Ascending aorta (tissue), 2 donors: ENCODE results near the gene HPD. TPM values are rescaled to one million over a fixed set of nuclear protein-coding genes. Genes with fewer than 3 reads are reported as not detected.
"Not testable (repeated sequence)": the region's sequence is repeated elsewhere in the genome, so short reads cannot be mapped to it uniquely, and the experiment has no call there.

ENCODE experiments used
- DNase-seq, 2 donors: peaks; one replicate each; pipeline ENCODE4 v3.0.0-alpha.2; 2019; ENCODE audit warnings: low spot score in 2 of 2
- H3K27ac ChIP-seq, 2 donors: fragments of 200-600 bp; sonication (generic); one replicate each; pipeline ENCODE4 v1.5.1; 2016 to 2017; ENCODE audit warnings: mild to moderate bottlenecking in 1 of 2
- H3K27me3 ChIP-seq: fragments of 200-600 bp; sonication (generic); one replicate; pipeline ENCODE4 v1.5.1; 2017
- H3K36me3 ChIP-seq, 2 donors: fragments of 200-600 bp; sonication (generic); one replicate each; pipeline ENCODE4 v1.5.1; 2016
- H3K4me1 ChIP-seq, 2 donors: fragments of 200-600 bp; sonication (generic); one replicate each; pipeline ENCODE4 v1.5.1; 2016 to 2017; ENCODE audit warnings: mild to moderate bottlenecking in 1 of 2
- H3K4me3 ChIP-seq, 2 donors: fragments of 200-600 bp; sonication (generic); one replicate each; pipeline ENCODE4 v1.5.1; 2016 to 2017; ENCODE audit warnings: mild to moderate bottlenecking in 1 of 2
- H3K9me3 ChIP-seq, 2 donors: fragments of 200-600 bp; sonication (generic); one replicate each; pipeline ENCODE4 v1.5.1; 2016
- intact Hi-C: fragments of 100-400 bp; cut with DNase I; formaldehyde crosslinking; loops from one replicate; pipeline ENCODE4 v1.15.1; 2023
- total RNA-seq: library from RNA; depleted of rRNA; stranded (reverse); fragments of >200 nt; gene quantifications from one replicate; pipeline ENCODE4 v1.1.0, GENCODE V29; 2016
- TF ChIP-seq, protein P1 (sequence below), 3 experiments: fragments of 200-600 bp in 2 of 3; fragments of 450-650 bp in 1 of 3; sonication (generic) in 2 of 3; IDR thresholded peaks; one replicate each; pipeline ENCODE4 v1.5.1; 2016 to 2019; ENCODE audit warnings: antibody characterized with exemption in 3 of 3, mild to moderate bottlenecking in 1 of 3, moderate library complexity in 1 of 3

The HPD gene
- total RNA-seq, 1 donor from 2014 or later: 0.96 TPM

DNA sequence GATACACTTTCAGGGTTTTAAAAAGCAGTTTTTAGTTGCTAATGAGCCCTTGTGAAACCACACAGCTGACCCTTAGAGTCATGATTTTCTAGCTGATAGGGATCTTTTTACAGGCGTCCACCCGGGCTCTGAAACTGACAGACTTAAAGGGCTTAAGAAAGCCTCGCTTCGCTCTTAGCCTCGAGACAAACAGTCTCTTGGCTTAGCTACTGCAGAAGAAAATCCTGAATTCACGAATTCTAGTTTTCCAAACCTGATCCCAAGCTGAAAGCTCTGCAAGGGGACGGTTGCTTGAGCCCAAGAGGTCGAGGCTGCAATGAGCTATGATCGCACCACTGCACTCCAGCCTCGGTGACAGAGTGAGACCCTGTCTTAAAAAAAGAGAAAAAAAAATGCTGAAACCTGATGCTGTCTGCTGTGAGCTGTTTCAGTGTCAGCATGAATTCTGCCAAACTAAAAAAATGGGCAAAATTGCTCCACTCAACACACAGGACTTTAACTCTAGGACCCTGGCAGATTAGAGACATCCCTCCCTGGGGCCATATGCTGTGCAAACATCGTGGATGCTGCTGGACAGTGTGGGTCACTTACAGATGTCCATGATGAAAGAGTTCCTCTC is 3.1 kb upstream of the HPD start:
- TF ChIP-seq, protein P1, sequence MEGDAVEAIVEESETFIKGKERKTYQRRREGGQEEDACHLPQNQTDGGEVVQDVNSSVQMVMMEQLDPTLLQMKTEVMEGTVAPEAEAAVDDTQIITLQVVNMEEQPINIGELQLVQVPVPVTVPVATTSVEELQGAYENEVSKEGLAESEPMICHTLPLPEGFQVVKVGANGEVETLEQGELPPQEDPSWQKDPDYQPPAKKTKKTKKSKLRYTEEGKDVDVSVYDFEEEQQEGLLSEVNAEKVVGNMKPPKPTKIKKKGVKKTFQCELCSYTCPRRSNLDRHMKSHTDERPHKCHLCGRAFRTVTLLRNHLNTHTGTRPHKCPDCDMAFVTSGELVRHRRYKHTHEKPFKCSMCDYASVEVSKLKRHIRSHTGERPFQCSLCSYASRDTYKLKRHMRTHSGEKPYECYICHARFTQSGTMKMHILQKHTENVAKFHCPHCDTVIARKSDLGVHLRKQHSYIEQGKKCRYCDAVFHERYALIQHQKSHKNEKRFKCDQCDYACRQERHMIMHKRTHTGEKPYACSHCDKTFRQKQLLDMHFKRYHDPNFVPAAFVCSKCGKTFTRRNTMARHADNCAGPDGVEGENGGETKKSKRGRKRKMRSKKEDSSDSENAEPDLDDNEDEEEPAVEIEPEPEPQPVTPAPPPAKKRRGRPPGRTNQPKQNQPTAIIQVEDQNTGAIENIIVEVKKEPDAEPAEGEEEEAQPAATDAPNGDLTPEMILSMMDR (IDR thresholded peaks at IDR 0.05): no peak
- H3K4me1 ChIP-seq: peaks cover 18 to 33% of the 10 kb centered on the region in 2 donors
- no peaks in the 10 kb centered on the region for H3K36me3 ChIP-seq
- intact Hi-C loops: no loop called here
- no peak overlapping the region for H3K4me3 ChIP-seq
- no peak for DNase-seq
- peak overlapping the region; percentile 97 for H3K27ac ChIP-seq
- no peaks in the 10 kb centered on the region for H3K27me3 ChIP-seq
- no peaks in the 10 kb centered on the region for H3K9me3 ChIP-seq

DNA sequence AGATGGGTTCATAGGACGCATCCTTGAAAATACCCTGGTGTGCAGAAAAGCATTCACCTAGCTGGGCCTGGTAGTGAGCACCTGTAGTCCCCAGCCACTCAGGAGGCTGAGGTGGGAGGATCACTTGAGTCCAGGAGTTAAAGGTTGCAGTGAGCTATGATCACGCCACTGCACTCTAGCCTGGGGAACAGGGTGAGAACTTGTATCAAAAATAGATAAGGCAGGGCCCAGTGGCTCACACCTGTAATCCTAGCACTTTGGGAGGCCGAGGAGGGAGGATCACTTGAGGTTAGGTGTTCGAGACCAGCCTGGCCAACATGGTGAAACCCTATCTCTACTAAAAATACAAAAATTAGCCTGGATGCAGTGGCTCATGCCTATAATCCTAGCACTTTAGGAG is 2.0 kb upstream of the HPD start:
- intact Hi-C loops, H3K9me3 ChIP-seq, H3K36me3 ChIP-seq, H3K4me3 ChIP-seq, DNase-seq, H3K27me3 ChIP-seq: not testable (repeated sequence)
- Histone ChIP-seq H3K4me1 (peaks cover 18 to 33% of the 10 kb centered on the region in 2 donors), H3K27ac (peak overlapping the region; percentile 97)

DNA sequence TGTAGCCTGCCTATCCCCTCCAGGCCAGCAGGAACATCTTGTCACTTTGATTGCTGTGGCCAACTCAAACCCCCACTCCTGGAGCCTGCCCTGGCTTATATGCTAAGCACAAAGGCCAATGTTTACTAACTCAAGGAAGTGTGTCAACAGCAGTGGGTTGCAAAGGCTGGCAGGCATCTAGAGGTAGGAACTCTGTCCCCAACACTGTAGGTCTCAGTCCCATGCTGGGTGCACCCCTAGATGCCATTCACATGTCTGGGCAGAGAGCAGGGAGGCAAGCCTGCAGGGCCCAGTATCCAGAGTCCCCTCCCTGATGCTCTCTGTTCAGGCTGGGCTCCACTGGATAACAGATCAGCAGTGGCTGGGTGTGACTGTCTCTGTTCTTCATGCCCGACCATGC is 1.6 kb upstream of the HPD start:
- H3K27me3 ChIP-seq: no peaks in the 10 kb centered on the region
- TF ChIP-seq, protein P1 (IDR thresholded peaks at IDR 0.05): no peak
- peak overlapping the region; percentile 97 for H3K27ac ChIP-seq
- no peak overlapping the region for H3K4me3 ChIP-seq
- intact Hi-C loops: no loop called here
- H3K9me3 ChIP-seq: no peaks in the 10 kb centered on the region
- peaks cover 18 to 33% of the 10 kb centered on the region in 2 donors for H3K4me1 ChIP-seq
- H3K36me3 ChIP-seq: no peaks in the 10 kb centered on the region
- no peak for DNase-seq

DNA sequence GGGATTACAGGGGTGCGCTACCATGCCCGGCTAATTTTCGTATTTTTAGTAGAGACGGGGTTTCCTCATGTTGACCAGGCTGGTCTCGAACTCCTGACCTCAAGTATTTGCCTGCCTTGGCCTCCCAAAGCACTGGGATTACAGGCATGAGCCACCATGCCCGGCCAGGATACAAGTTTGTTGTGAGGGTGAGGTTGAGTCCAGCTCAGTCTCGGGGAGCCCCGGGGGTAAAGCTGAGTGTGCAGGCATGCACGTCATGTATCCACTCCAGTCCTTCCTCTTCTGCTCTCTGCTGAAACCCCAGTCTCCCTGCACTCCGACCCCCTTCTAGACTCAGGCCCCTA is 369 bp downstream of the HPD start:
- Histone ChIP-seq H3K9me3 (no peaks in the 10 kb centered on the region), H3K27ac (peak overlapping the region; percentile 97), H3K4me1 (peaks cover 18 to 33% of the 10 kb centered on the region in 2 donors), H3K27me3 (no peaks in the 10 kb centered on the region), H3K4me3 (peak overlapping the region in 1 of 2 donors; percentile 16), H3K36me3 (no peaks in the 10 kb centered on the region)
- TF ChIP-seq, protein P1 (IDR thresholded peaks at IDR 0.05): no peak
- intact Hi-C loops: loop anchor here (1.0 to 2.0 kb wide), 2 partner anchors 18 to 63 kb away; no protein-coding TSS in a partner anchor
- no peak for DNase-seq

DNA sequence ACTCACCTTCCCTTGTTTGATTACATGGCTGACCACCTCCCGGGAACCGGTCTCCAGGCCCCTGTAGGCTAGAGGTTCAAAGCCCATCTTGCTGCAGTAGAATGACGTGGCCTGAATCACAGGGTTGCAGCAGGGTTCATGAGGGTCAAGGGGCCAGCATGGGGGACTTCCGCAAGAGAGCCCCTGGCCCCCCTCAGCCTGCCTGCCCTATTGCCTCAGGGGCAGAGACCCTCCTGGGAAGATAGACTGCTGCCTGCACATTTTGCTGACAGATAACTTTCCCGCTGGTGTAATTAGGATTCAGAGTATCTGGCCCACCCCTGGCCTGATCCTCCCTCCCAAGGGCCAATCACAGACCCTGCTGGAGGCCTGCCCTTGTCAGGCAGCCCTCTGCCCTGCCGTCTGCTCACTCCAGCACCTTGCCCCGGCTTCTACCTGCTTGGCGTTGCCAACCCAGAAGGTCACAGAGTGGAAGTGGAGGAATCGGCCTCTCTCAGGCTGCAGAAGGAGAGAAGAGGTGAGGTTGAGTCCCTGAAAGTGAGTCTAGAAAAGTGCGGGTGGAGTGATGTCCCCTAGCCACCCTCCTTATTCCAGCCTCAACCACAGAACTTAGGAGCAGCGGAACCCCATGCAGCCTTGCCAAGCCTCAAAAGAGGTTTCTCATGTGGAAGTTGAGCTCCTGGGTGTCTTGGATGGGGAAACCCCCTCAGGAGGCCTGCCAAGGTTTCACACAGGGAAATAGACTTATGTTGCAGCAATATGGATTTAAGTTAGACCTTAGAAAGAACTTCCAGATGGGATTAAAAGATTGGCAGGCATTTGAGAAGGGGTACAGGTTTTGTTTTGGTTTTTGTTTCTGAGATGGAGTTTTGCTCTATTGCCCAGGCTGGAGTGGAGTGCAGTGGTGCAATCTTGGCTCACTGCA is 1.1 kb downstream of the HPD start:
- peak overlapping the region; percentile 97 for H3K27ac ChIP-seq
- no peaks in the 10 kb centered on the region for H3K9me3 ChIP-seq
- H3K4me3 ChIP-seq: no peak overlapping the region
- H3K27me3 ChIP-seq: no peaks in the 10 kb centered on the region
- no peaks in the 10 kb centered on the region for H3K36me3 ChIP-seq
- intact Hi-C loops: loop anchor here (1.0 to 2.0 kb wide), 2 partner anchors 17 to 63 kb away; no protein-coding TSS in a partner anchor
- DNase-seq: no peak
- TF ChIP-seq, protein P1 (IDR thresholded peaks at IDR 0.05): no peak
- peaks cover 18 to 33% of the 10 kb centered on the region in 2 donors for H3K4me1 ChIP-seq

DNA sequence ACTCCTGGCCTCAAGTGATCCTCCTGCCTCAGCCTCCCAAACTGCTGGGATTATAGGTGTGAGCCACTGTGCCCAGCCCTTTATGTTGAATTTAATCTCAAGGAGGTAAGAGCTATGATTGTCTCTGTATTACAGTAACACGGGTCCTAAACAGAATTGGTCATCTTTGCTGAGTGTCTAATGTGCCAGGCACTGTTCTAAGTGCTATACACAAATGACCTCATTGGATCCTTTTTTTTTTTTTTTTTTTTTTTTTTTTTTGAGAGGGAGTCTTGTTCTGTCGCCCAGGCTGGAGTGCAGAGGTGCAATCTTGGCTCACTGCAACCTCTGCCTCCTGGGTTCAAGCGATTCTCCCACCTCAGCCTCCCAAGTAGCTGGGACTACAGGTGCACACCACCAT is 6.3 kb downstream of the HPD start:
- H3K27me3 ChIP-seq, H3K4me3 ChIP-seq, H3K4me1 ChIP-seq, H3K27ac ChIP-seq, DNase-seq, H3K36me3 ChIP-seq, H3K9me3 ChIP-seq, intact Hi-C loops: not testable (repeated sequence)
